H1 (cell line): ENCODE results near the gene RNF123. TPM values are rescaled to one million over a fixed set of nuclear protein-coding genes. Genes with fewer than 3 reads are reported as not detected.

Source experiments
- CTCF ChIA-PET: fragments of 300-600 bp; sonication (Branson Sonifier 250); formaldehyde crosslinking; loops from one replicate; lab custom pipeline; 2021; ENCODE audit not compliant: partially characterized antibody; lab: Charles Lee
- POLR2A ChIA-PET: fragments of 300-600 bp; sonication (Branson Sonifier 250); formaldehyde crosslinking; loops from one replicate; lab custom pipeline; 2021; ENCODE audit warnings: inconsistent platforms; ENCODE audit not compliant: partially characterized antibody; lab: Charles Lee
- DNase-seq, 2 experiments: peaks; one replicate each; pipeline versions ENCODE4 v3.0.0 to v3.0.0-alpha.2; 2010 to 2022; ENCODE audit warnings: low spot score in 2 of 2, low read depth in 1 of 2, mixed read lengths in 1 of 2
- FAIRE-seq: peaks from 2 replicates; lab custom pipeline; 2011; peaks lifted over from hg19 to GRCh38; lab: Jason Lieb, UNC
- H2AFZ ChIP-seq: 2 replicates; pipeline ENCODE4 v1.8.1; 2012; ENCODE audit warnings: low read length, inconsistent platforms
- H2AK5ac ChIP-seq: 2 replicates; pipeline ENCODE4 v1.6.1; 2013; ENCODE audit warnings: low read depth, low read length
- H2BK120ac ChIP-seq: replicated peaks from 2 replicates; pipeline ENCODE3; 2013; ENCODE audit warnings: low read depth, low read length, inconsistent platforms
- H2BK12ac ChIP-seq: 2 replicates; pipeline ENCODE4 v1.6.1; 2013; ENCODE audit warnings: low read depth, low read length
- H2BK15ac ChIP-seq: 2 replicates; pipeline ENCODE4 v1.6.1; 2013; ENCODE audit warnings: low read length
- H2BK20ac ChIP-seq: 2 replicates; pipeline ENCODE4 v1.6.1; 2013; ENCODE audit warnings: low read length
- H2BK5ac ChIP-seq: 2 replicates; pipeline ENCODE4 v1.6.1; 2013; ENCODE audit warnings: low read depth, low read length
- H3K14ac ChIP-seq: 2 replicates; pipeline ENCODE4 v1.6.1; 2013; ENCODE audit warnings: inconsistent platforms; ENCODE audit not compliant: insufficient read length
- H3K18ac ChIP-seq: 2 replicates; pipeline ENCODE4 v1.6.1; 2013; ENCODE audit warnings: low read length; ENCODE audit errors: extremely low read depth
- H3K23ac ChIP-seq: 2 replicates; pipeline ENCODE4 v1.6.1; 2013; ENCODE audit warnings: inconsistent platforms; ENCODE audit not compliant: insufficient read length
- H3K23me2 ChIP-seq: 2 replicates; pipeline ENCODE4 v1.6.1; 2013; ENCODE audit warnings: low read depth, low read length
- H3K27ac ChIP-seq: 2 replicates; pipeline ENCODE4 v1.6.1; 2011; ENCODE audit warnings: low read depth, low read length, inconsistent platforms
- H3K27me3 ChIP-seq, 4 experiments: replicated peaks in 1 of 4; 1 replicate in 1 of 4; 2 replicates in 3 of 4; pipeline versions ENCODE4 v1.6.1 to v1.8.1; 2011 to 2013; ENCODE audit warnings: low read length in 3 of 4, mild to moderate bottlenecking in 3 of 4, inconsistent platforms in 2 of 4, mixed read lengths in 2 of 4, moderate library complexity in 1 of 4; ENCODE audit not compliant: control insufficient read depth in 3 of 4, insufficient read depth in 3 of 4; ENCODE audit errors: extremely low read depth in 1 of 4
- H3K36me3 ChIP-seq, 4 experiments: 2 replicates each; pipeline versions ENCODE4 v1.6.1 to v1.8.1; 2011 to 2013; ENCODE audit warnings: mild to moderate bottlenecking in 4 of 4, low read length in 3 of 4, moderate library complexity in 2 of 4, control low read depth in 1 of 4, inconsistent platforms in 1 of 4; ENCODE audit not compliant: insufficient read depth in 4 of 4, control insufficient read depth in 2 of 4
- H3K4ac ChIP-seq: replicated peaks from 2 replicates; pipeline ENCODE3; 2013; ENCODE audit warnings: low read length, low read depth, mixed read lengths, inconsistent platforms; ENCODE audit not compliant: insufficient read length
- H3K4me1 ChIP-seq, 4 experiments: replicated peaks in 1 of 4; 1 replicate in 1 of 4; 2 replicates in 3 of 4; pipeline versions ENCODE4 v1.6.1 to v1.8.1; 2011 to 2013; ENCODE audit warnings: low read length in 3 of 4, inconsistent platforms in 2 of 4, mixed read lengths in 1 of 4; ENCODE audit not compliant: insufficient read depth in 4 of 4, control insufficient read depth in 3 of 4
- H3K4me2 ChIP-seq, 2 experiments: 2 replicates each; pipeline versions ENCODE4 v1.6.1 to v1.8.1; 2011 to 2013; ENCODE audit warnings: low read depth in 2 of 2, low read length in 2 of 2, control low read depth in 1 of 2, inconsistent platforms in 1 of 2, mild to moderate bottlenecking in 1 of 2; ENCODE audit not compliant: insufficient read depth in 1 of 2
- H3K4me3 ChIP-seq, 4 experiments: fragments of 200-600, 300-600 bp in 1 of 4; sonication (generic), shearing (Covaris generic), sonication (Bioruptor Twin) in 1 of 4; 2 replicates each; pipeline versions ENCODE4 v1.5.1 to v1.8.1; 2011 to 2016; ENCODE audit warnings: low read length in 4 of 4, low read depth in 3 of 4, control low read depth in 2 of 4, inconsistent platforms in 2 of 4, mild to moderate bottlenecking in 2 of 4, mixed read lengths in 1 of 4, moderate library complexity in 1 of 4; ENCODE audit not compliant: insufficient read depth in 2 of 4; ENCODE audit errors: extremely low read depth in 1 of 4
- H3K56ac ChIP-seq: replicated peaks from 2 replicates; pipeline ENCODE3; 2013; ENCODE audit warnings: low read depth, mild to moderate bottlenecking, mixed read lengths, low read length, inconsistent platforms; ENCODE audit not compliant: insufficient read length
- H3K79me1 ChIP-seq: 2 replicates; pipeline ENCODE4 v1.6.1; 2013; ENCODE audit warnings: low read depth, low read length, control low read depth
- H3K79me2 ChIP-seq, 2 experiments: 2 replicates each; pipeline versions ENCODE4 v1.6.1 to v1.8.1; 2012 to 2013; ENCODE audit warnings: low read length in 2 of 2, mild to moderate bottlenecking in 2 of 2, inconsistent platforms in 1 of 2; ENCODE audit not compliant: insufficient read depth in 2 of 2, control insufficient read depth in 1 of 2
- H3K9ac ChIP-seq, 4 experiments: replicated peaks in 1 of 4; 1 replicate in 1 of 4; 2 replicates in 3 of 4; pipeline versions ENCODE4 v1.6.1 to v1.8.1; 2011 to 2013; ENCODE audit warnings: low read depth in 3 of 4, low read length in 3 of 4, control low read depth in 2 of 4, mild to moderate bottlenecking in 2 of 4, moderate library complexity in 2 of 4, inconsistent platforms in 1 of 4; ENCODE audit errors: extremely low read depth in 1 of 4
- H3K9me3 ChIP-seq, 2 experiments: 2 replicates each; pipeline versions ENCODE4 v1.6.1 to v1.8.1; 2012 to 2013; ENCODE audit warnings: mild to moderate bottlenecking in 2 of 2, moderate library complexity in 2 of 2, control low read depth in 1 of 2, inconsistent platforms in 1 of 2, low read depth in 1 of 2, low read length in 1 of 2, mixed read lengths in 1 of 2; ENCODE audit not compliant: insufficient read depth in 2 of 2
- H4K20me1 ChIP-seq, 2 experiments: replicated peaks in 1 of 2; 2 replicates each; pipeline versions ENCODE3 to v1.8.1; 2011 to 2013; ENCODE audit warnings: inconsistent platforms in 2 of 2, low read length in 2 of 2, mild to moderate bottlenecking in 1 of 2; ENCODE audit not compliant: insufficient read depth in 2 of 2, control insufficient read depth in 1 of 2
- H4K5ac ChIP-seq: 2 replicates; pipeline ENCODE4 v1.6.1; 2013; ENCODE audit warnings: low read length, low read depth, mixed read lengths, inconsistent platforms; ENCODE audit not compliant: insufficient read length
- H4K8ac ChIP-seq: 2 replicates; pipeline ENCODE4 v1.8.0; 2013; ENCODE audit warnings: mild to moderate bottlenecking, moderate library complexity, low read length, inconsistent platforms; ENCODE audit not compliant: insufficient read depth; ENCODE audit errors: extremely low read depth
- H4K91ac ChIP-seq: replicated peaks from 2 replicates; pipeline ENCODE3; 2013; ENCODE audit warnings: low read length, mixed read lengths, inconsistent platforms; ENCODE audit not compliant: insufficient read length
- BRCA1 ChIP-seq: IDR thresholded peaks from 2 replicates; pipeline ENCODE4 v1.6.1; 2012; ENCODE audit warnings: low read depth, low read length, improper control_type of control experiment
- CBX8 ChIP-seq: fragments of 300-800, 300-1000 bp; sonication (generic); IDR thresholded peaks from 2 replicates; pipeline ENCODE4 v1.7.1; 2016; ENCODE audit warnings: low read depth, low read length, borderline replicate concordance
- JUN ChIP-seq: IDR thresholded peaks from 2 replicates; pipeline ENCODE4 v1.6.1; 2011; ENCODE audit warnings: low read depth, mild to moderate bottlenecking, improper control_type of control experiment, low read length
- SRF ChIP-seq: IDR thresholded peaks from 2 replicates; pipeline ENCODE4 v1.6.1; 2011; ENCODE audit warnings: mild to moderate bottlenecking, low read depth, low read length, moderate library complexity
- WGBS, 2 experiments: shearing (Covaris generic) in 1 of 2; methylation state at CpG; one replicate each; pipeline versions ENCODE4 v1.1.6 to v1.1.7; 2013 to 2015; ENCODE audit warnings: low lambda C conversion rate in 2 of 2, mixed read lengths in 2 of 2, inconsistent platforms in 1 of 2, low coverage in 1 of 2, missing lambda C conversion rate in 1 of 2; ENCODE audit not compliant: insufficient replicate concordance in 2 of 2, insufficient coverage in 1 of 2, insufficient read length in 1 of 2; ENCODE audit errors: extremely low coverage in 1 of 2, missing lambda C conversion rate in 1 of 2; 5-methylcytosine and 5-hydroxymethylcytosine counted together
- polyA plus RNA-seq, 7 experiments: library from polyadenylated mRNA; depleted of rRNA in 3 of 7; stranded (reverse) in 5 of 7; unstranded in 2 of 7; fragments of >200 nt in 5 of 7; fragments of 200-250 nt in 2 of 7; gene quantifications; 1 replicate in 5 of 7; 2 replicates in 1 of 7; 4 replicates in 1 of 7; pipeline versions ENCODE4 v1.2.1 to v1.2.3, GENCODE V29; 2011 to 2013; ENCODE audit warnings: missing spikeins in 2 of 7, mixed read lengths in 2 of 7
- total RNA-seq: library from RNA; stranded (reverse); fragmentation: NEBNext Ultra II Directional; extraction: Animal tissue kit (Norgen Biotek cat#: 25700); gene quantifications from 2 replicates; pipeline ENCODE4 v1.2.1, GENCODE V29; 2021
- TF ChIP-seq, protein P1 (sequence below): IDR thresholded peaks from 2 replicates; pipeline ENCODE4 v1.6.1; 2011; ENCODE audit warnings: low read length, improper control_type of control experiment

Gene RNF123
- total and polyA plus RNA-seq, 2 of the 8 experiments (the other 6 are each of a cell fraction or from before 2014, with no cell fraction given), result 30.5 to 57.7 TPM

DNA sequence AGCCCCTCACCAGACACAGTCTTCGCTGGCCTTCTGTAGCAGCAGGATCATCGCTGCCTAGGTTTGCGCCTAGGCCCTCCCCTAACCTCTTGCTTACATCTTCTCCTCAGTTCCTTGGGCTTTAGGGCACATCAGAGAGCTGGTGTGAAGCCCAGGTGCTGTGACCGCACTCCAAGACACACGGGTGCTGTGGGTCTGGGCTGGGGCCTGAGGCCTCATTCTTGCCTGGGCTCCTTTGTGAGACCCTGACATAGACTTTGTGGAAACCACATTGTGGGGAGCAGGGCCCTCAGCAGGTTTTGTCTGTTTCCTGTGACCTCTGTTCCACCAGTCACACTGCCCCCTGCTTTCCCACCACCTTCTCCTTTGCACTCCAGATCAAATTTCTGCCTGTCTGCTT lies 22.1 kb downstream of the RNF123 start:
- Histone ChIP-seq H3K9ac (no peak overlapping the region), H3K9me3 (no peaks in the 10 kb centered on the region), H3K27me3 (no peaks in the 10 kb centered on the region), H3K14ac (no peak overlapping the region), H4K5ac (no peak overlapping the region), H2BK20ac (no peak overlapping the region), H4K91ac (no peak overlapping the region), H3K4me3 (no peak overlapping the region), H3K18ac (no peak overlapping the region), H2AK5ac (no peak overlapping the region), H3K36me3 (no peaks in the 10 kb centered on the region; a peak in 2 of 8 replicates), H2BK5ac (no peak overlapping the region), H3K4me1 (peaks cover 0 to 3% (median 0%) of the 10 kb centered on the region in 4 experiments; a peak in 1 of 7 replicates), H4K20me1 (peaks cover 0 to 4% of the 10 kb centered on the region in 2 experiments), H2BK15ac (no peak overlapping the region), H3K23ac (no peak overlapping the region), H3K4me2 (no peak overlapping the region), H3K79me1 (no peaks in the 10 kb centered on the region), H3K79me2 (no peaks in the 10 kb centered on the region), H3K4ac (no peak overlapping the region), H4K8ac (0 out of 2 replicates have a peak overlapping the region, but pooled peaks have one; percentile 75), H2BK12ac (no peak overlapping the region), H2BK120ac (no peak overlapping the region), H2AFZ (no peak overlapping the region), H3K27ac (no peak overlapping the region), H3K23me2 (no peaks in the 10 kb centered on the region; the same call in 1 of the 2 replicates), H3K56ac (no peak overlapping the region)
- FAIRE-seq, result no peak
- ChIA-PET POLR2A (interaction anchor here (0.7 to 3.8 kb wide), 5 partner anchors 8 to 159 kb away, joined by 3 to 41 read pairs (median 6); partner anchors contain the start of genes AMIGO3 and GMPPB), CTCF (interaction anchor here (0.6 to 3.7 kb wide), 7 partner anchors 9 to 160 kb away, joined by 3 to 55 read pairs (median 3); no protein-coding TSS in a partner anchor)
- 92% methylated on average over 5 of the region's 5 CpGs; no CpG with 5 or more reads in 1 of the 2 experiments for WGBS, 2 experiments
- DNase-seq, result no peak
- TF ChIP-seq SRF (no peak), CBX8 (no peak), BRCA1 (no peak), JUN (no peak)
- TF ChIP-seq, protein P1, sequence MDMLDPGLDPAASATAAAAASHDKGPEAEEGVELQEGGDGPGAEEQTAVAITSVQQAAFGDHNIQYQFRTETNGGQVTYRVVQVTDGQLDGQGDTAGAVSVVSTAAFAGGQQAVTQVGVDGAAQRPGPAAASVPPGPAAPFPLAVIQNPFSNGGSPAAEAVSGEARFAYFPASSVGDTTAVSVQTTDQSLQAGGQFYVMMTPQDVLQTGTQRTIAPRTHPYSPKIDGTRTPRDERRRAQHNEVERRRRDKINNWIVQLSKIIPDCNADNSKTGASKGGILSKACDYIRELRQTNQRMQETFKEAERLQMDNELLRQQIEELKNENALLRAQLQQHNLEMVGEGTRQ, result no peak
